A673 (cell line): ENCODE results near the gene FRMD4A. TPM values are rescaled to one million over a fixed set of nuclear protein-coding genes. Genes with fewer than 3 reads are reported as not detected.

Experiments
- BruUV-seq: library from RNA; stranded (reverse); fragments of 400-500 nt; replicated peaks from 2 replicates; lab custom pipeline; 2021; lab: Mats Ljungman, UMichigan
- CTCF ChIA-PET: fragments of 300-600 bp; sonication (Branson Sonifier 250); formaldehyde crosslinking; loops from one replicate; lab custom pipeline; 2022; ENCODE audit warnings: antibody characterized with exemption; lab: Charles Lee
- POLR2A ChIA-PET: fragments of 300-600 bp; sonication (Branson Sonifier 250); formaldehyde crosslinking; loops from one replicate; lab custom pipeline; 2022; ENCODE audit warnings: antibody characterized with exemption; ENCODE audit not compliant: low non-redundant PET; lab: Charles Lee
- DNase-seq: peaks from one replicate; pipeline ENCODE4 v3.0.0-alpha.2; 2015; ENCODE audit warnings: low spot score
- H3K27ac ChIP-seq: fragments of 200-600 bp; sonication (generic); 2 replicates; pipeline ENCODE4 v1.5.1; 2016; ENCODE audit warnings: mixed run types, low read depth, mild to moderate bottlenecking, mixed read lengths, antibody characterized with exemption, low read length; ENCODE audit not compliant: poor library complexity, severe bottlenecking
- H3K27me3 ChIP-seq: fragments of 200-600 bp; sonication (generic); replicated peaks from 2 replicates; pipeline ENCODE4 v1.6.1; 2017; ENCODE audit warnings: mixed run types, low read depth, mild to moderate bottlenecking, mixed read lengths, antibody characterized with exemption, low read length; ENCODE audit not compliant: insufficient read depth, poor library complexity
- H3K36me3 ChIP-seq: fragments of 200-600 bp; sonication (generic); 2 replicates; pipeline ENCODE4 v1.6.1; 2016; ENCODE audit warnings: mixed run types, mild to moderate bottlenecking, mixed read lengths, antibody characterized with exemption, low read length; ENCODE audit not compliant: insufficient read depth, poor library complexity, severe bottlenecking
- H3K4me1 ChIP-seq: fragments of 200-600 bp; sonication (generic); 2 replicates; pipeline ENCODE4 v1.6.1; 2017; ENCODE audit warnings: mixed run types, mild to moderate bottlenecking, mixed read lengths, antibody characterized with exemption, low read length; ENCODE audit not compliant: insufficient read depth, poor library complexity, severe bottlenecking
- H3K4me3 ChIP-seq: fragments of 200-600 bp; sonication (generic); 2 replicates; pipeline ENCODE4 v1.5.1; 2016; ENCODE audit warnings: low read depth, mixed run types, mild to moderate bottlenecking, mixed read lengths, low read length; ENCODE audit not compliant: poor library complexity, severe bottlenecking
- H3K9me3 ChIP-seq: fragments of 200-600 bp; sonication (generic); 2 replicates; pipeline ENCODE4 v1.6.1; 2016; ENCODE audit warnings: mixed run types, low read depth, mild to moderate bottlenecking, mixed read lengths, antibody characterized with exemption, low read length; ENCODE audit not compliant: poor library complexity, severe bottlenecking
- EZH2 ChIP-seq: fragments of 200-600 bp; sonication (generic); IDR thresholded peaks from 2 replicates; pipeline ENCODE4 v1.6.1; 2017; ENCODE audit warnings: borderline replicate concordance, low read depth, mild to moderate bottlenecking, mixed read lengths, antibody characterized with exemption, low read length; ENCODE audit not compliant: poor library complexity, severe bottlenecking
- intact Hi-C: fragments of 100-400 bp; cut with micrococcal nuclease; formaldehyde crosslinking; loops from one replicate; pipeline ENCODE4 v1.10.0; 2022; ENCODE audit not compliant: unreplicated experiment
- total RNA-seq: library from RNA; stranded (reverse); gene quantifications from 2 replicates; pipeline ENCODE4 v1.2.3, GENCODE V29; 2021
- TF ChIP-seq, protein P1 (sequence below): fragments of 300-800, 200-600 bp; sonication (generic); conservative IDR thresholded peaks from 2 replicates; pipeline ENCODE4 v1.5.1; 2017; ENCODE audit warnings: low read depth, mild to moderate bottlenecking, antibody characterized with exemption, low read length, moderate library complexity, mixed read lengths

Gene FRMD4A
- total RNA-seq, 1 experiment from 2014 or later: 26.3 TPM

GRCh38 chr10:14106828-14107227 lies 223.9 kb downstream of the FRMD4A start:
- ChIA-PET POLR2A (no interaction called here), CTCF (no interaction called here)
- Histone ChIP-seq H3K27ac (no peak overlapping the region), H3K9me3 (peaks cover 3% of the 10 kb centered on the region), H3K4me3 (no peak overlapping the region), H3K27me3 (peaks cover 14% of the 10 kb centered on the region), H3K4me1 (no peaks in the 10 kb centered on the region), H3K36me3 (no peaks in the 10 kb centered on the region)
- TF ChIP-seq, protein P1, sequence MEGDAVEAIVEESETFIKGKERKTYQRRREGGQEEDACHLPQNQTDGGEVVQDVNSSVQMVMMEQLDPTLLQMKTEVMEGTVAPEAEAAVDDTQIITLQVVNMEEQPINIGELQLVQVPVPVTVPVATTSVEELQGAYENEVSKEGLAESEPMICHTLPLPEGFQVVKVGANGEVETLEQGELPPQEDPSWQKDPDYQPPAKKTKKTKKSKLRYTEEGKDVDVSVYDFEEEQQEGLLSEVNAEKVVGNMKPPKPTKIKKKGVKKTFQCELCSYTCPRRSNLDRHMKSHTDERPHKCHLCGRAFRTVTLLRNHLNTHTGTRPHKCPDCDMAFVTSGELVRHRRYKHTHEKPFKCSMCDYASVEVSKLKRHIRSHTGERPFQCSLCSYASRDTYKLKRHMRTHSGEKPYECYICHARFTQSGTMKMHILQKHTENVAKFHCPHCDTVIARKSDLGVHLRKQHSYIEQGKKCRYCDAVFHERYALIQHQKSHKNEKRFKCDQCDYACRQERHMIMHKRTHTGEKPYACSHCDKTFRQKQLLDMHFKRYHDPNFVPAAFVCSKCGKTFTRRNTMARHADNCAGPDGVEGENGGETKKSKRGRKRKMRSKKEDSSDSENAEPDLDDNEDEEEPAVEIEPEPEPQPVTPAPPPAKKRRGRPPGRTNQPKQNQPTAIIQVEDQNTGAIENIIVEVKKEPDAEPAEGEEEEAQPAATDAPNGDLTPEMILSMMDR: no peak
- no peak for TF ChIP-seq EZH2
- BruUV-seq: no TSS peak
- intact Hi-C loops: no loop called here
- DNase-seq: no peak

DNA sequence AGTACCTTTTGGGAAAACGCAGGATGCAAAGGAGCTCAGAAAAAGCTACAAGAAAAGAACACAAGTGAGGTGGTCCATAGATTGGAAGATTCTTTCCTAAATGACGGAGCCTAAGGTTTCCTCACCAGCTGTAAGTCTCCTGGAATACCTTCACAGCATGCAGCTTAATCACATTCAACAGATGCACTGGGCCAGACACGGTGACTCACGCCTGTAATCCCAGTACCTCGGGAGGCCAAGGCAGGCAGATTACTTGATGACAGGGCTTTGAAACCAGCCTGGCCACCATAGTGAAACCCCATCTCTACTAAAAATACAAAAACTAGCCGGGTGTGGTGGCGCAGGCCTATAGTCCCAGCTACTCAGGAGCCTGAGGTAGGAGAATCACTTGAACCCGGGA lies 228.7 kb downstream of the FRMD4A start:
- ChIA-PET POLR2A (no interaction called here), CTCF (no interaction called here)
- H3K9me3 ChIP-seq: peaks cover 3% of the 10 kb centered on the region
- TF ChIP-seq EZH2: no peak
- TF ChIP-seq, protein P1: no peak
- no peak overlapping the region for H3K4me3 ChIP-seq
- intact Hi-C loops: no loop called here
- no peak for DNase-seq
- no peak overlapping the region for H3K27ac ChIP-seq
- H3K36me3 ChIP-seq: no peaks in the 10 kb centered on the region
- H3K27me3 ChIP-seq: no peaks in the 10 kb centered on the region
- no TSS peak for BruUV-seq
- no peaks in the 10 kb centered on the region for H3K4me1 ChIP-seq

- ChIA-PET POLR2A (no interaction called here), CTCF (no interaction called here)
- no TSS peak for BruUV-seq
- no peak for DNase-seq
- TF ChIP-seq EZH2: no peak
- no peaks in the 10 kb centered on the region for H3K4me1 ChIP-seq
- H3K36me3 ChIP-seq: no peaks in the 10 kb centered on the region
- no peak overlapping the region for H3K4me3 ChIP-seq
- no peaks in the 10 kb centered on the region for H3K9me3 ChIP-seq
- intact Hi-C loops: no loop called here
- H3K27ac ChIP-seq: no peak overlapping the region
- no peaks in the 10 kb centered on the region for H3K27me3 ChIP-seq
Observed at GRCh38 chr10:14099885-14100284, 230.8 kb downstream of the FRMD4A start.

DNA sequence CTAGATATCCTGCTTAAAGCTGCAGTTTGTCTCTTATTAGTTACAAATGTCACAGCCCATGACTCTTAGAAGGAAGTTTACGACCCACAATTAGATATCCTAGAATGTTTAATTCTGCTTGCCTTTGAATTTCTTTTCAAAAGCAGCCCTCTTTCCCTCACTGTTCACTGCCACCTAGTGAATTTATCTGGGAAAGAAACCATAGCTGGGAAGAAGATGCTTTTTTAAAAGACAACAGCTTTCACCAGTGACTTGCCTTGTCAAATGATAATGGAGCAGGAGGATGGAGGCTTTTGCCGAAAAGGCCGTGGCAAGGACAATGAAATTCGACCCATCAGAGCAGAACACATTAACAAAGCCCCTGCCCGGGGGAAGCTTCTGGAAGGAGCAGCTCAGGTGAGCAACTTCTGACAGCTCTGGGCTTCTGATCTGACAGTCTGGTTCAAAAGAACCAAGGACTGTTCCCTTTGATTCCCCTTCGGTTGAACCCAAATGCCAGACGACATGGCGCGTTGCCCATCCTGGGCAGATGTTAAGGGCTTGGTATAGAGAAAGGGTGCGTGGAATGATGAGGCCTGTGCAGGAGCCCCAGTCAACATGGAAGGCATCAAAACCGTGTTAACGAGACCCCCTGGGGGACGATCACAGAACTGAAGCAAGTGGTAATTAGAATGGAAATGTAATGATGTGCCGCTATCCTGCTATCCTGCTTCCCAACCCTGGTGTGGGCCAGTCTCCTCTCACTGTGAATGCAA lies 236.8 kb downstream of the FRMD4A start:
- no peak for TF ChIP-seq EZH2
- TF ChIP-seq, protein P1: peak; percentile 46; the same call in 1 of the 2 replicates
- Histone ChIP-seq H3K4me1 (no peaks in the 10 kb centered on the region), H3K9me3 (no peaks in the 10 kb centered on the region), H3K27me3 (no peaks in the 10 kb centered on the region), H3K4me3 (no peak overlapping the region), H3K36me3 (no peaks in the 10 kb centered on the region), H3K27ac (no peak overlapping the region)
- DNase-seq: peak; percentile 25
- intact Hi-C loops: loop anchor here (5.0 kb wide), 1 partner anchor 307 kb away; no protein-coding TSS in a partner anchor
- POLR2A ChIA-PET: no interaction called here
- BruUV-seq: no TSS peak
- CTCF ChIA-PET: interaction anchor here (0.5 to 0.6 kb wide), 2 partner anchors 307 to 323 kb away, joined by 3 read pairs; no protein-coding TSS in a partner anchor
